Astrocyte of the spinal cord (primary cell): ENCODE measurements around the gene OSBPL1A.

Experiments used
- DNase-seq: peaks from one replicate; pipeline ENCODE4 v3.0.0; 2011; ENCODE audit warnings: low read depth, low spot score
- H3K4me3 ChIP-seq: 2 replicates; pipeline ENCODE4 v1.5.1; 2011; ENCODE audit warnings: low read depth, mild to moderate bottlenecking, low read length, moderate library complexity
- in situ Hi-C: cut with HindIII; loops from 2 replicates; pipeline ENCODE4 v1.10.0; 2017; ENCODE audit warnings: low sequenced_read_pairs
- TF ChIP-seq, protein P1 (sequence below): IDR thresholded peaks from 2 replicates; pipeline ENCODE4 v1.5.1; 2012; ENCODE audit warnings: low read depth, mild to moderate bottlenecking, low read length, inconsistent platforms

Gene OSBPL1A

DNA sequence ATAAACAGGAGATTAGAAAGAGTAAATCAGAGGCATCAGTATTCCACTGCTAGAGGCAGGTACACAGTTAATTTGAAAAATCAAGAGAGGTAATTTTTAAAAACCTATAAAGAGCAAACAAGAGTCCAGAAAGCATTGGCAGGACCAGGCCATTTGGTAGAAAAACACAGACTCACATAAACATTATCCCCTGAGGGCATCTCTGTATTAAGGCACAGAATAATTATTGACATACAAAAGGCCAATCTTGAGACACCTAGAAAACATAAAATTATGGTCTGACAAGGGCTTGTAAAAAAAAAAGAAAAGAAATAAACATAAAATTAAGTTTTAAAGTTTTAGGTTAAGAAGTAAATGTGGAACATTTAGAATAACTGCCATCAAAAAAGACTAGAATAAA is 120.6 kb downstream of the OSBPL1A start:
- in situ Hi-C loops, result no loop called here
- DNase-seq, result no peak

GRCh38 chr18:24274837-24275236 is 122.8 kb downstream of the OSBPL1A start:
- DNase-seq, result no peak
- TF ChIP-seq, protein P1, sequence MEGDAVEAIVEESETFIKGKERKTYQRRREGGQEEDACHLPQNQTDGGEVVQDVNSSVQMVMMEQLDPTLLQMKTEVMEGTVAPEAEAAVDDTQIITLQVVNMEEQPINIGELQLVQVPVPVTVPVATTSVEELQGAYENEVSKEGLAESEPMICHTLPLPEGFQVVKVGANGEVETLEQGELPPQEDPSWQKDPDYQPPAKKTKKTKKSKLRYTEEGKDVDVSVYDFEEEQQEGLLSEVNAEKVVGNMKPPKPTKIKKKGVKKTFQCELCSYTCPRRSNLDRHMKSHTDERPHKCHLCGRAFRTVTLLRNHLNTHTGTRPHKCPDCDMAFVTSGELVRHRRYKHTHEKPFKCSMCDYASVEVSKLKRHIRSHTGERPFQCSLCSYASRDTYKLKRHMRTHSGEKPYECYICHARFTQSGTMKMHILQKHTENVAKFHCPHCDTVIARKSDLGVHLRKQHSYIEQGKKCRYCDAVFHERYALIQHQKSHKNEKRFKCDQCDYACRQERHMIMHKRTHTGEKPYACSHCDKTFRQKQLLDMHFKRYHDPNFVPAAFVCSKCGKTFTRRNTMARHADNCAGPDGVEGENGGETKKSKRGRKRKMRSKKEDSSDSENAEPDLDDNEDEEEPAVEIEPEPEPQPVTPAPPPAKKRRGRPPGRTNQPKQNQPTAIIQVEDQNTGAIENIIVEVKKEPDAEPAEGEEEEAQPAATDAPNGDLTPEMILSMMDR, result no peak
- no peak overlapping the region for H3K4me3 ChIP-seq
- in situ Hi-C loops, result no loop called here

More for the DNA sequence above, 120.6 kb downstream of the OSBPL1A start:
- TF ChIP-seq, protein P1, result no peak
- H3K4me3 ChIP-seq, result no peak overlapping the region

DNA sequence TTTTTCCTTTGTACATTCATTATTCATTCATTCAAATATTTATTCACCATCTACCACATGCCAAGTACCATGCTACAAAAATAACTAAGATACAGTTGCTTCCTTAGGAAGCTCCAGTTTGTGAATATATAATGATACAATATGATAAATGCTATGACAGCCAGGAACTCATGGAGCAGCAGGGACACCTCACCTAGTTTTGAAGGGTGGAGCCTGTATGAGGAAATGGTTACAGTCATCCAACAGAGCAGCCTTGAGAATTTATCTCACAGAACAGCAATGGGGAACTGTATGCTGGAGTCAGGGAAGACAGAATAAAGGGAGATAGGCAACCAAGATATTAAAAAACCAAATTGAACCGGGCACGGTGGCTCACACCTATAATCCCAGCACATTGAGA is 124.0 kb downstream of the OSBPL1A start:
- no peak overlapping the region for H3K4me3 ChIP-seq

DNA sequence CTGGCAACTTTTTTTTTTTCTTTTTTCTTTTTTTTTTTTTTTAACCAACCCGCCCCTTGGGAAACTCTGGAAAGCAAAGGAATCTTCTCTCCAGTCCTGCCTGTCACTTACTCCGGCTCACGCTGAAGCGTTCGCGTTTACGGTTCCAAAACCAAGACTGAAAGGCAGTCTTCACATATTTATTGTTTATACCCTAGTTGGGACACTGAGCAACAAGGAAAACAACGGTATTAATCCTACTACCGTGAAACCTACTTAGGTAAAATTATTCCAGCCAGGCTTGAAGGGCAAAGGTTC is 125.4 kb downstream of the OSBPL1A start:
- TF ChIP-seq, protein P1, result no peak
- in situ Hi-C loops, result no loop called here
- DNase-seq, result no peak
- H3K4me3 ChIP-seq, result peak overlapping the region; percentile 72

More for the DNA sequence above, 124.0 kb downstream of the OSBPL1A start:
- TF ChIP-seq, protein P1, result no peak
- in situ Hi-C loops, result no loop called here
- no peak for DNase-seq

DNA sequence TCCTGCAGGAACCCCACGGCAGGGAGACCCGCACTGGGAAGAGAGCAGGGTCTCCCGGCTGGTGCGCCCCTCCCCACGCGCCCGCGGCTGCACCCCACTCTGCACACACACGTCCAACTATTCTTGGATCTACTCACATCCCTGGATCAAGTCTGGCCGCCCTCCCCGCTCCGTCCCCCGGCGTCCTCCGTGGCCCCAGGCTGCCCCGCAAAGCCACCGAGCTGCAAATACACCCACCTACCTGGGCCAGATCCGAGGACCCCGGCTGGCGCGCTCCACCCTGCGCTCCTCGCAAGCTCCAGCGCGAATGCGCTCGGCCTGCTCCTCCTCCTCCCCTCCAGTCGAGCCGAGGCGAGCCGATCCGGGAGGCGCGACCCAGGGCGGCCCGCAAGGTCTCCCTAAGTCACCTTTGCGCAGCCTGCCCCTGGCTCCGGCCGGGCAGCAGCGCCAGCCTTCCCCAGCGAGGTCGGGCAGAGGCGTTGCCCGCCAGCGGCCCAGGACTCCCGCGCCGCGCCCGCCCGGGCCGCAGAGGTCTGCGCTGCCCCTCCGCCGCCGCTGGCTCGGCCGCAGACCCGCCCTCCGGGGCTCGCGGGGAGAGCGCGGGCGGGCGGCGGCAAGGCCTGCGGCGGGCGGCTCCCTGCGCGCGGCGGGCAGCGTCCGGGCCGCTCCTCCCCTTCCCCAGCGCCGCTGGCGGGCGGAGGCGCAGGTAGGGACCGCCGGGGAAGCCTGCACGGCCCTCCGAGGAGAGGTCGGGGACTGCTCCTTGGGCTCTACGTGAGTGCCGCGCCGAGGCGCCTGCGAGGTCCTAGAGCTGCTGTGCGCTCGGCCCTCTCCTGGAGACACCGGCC is 126.0 kb downstream of the OSBPL1A start:
- peak; percentile 83 for DNase-seq
- peak overlapping the region; percentile 72 for H3K4me3 ChIP-seq
- TF ChIP-seq, protein P1, result peak; percentile 37
- in situ Hi-C loops, result no loop called here

DNA sequence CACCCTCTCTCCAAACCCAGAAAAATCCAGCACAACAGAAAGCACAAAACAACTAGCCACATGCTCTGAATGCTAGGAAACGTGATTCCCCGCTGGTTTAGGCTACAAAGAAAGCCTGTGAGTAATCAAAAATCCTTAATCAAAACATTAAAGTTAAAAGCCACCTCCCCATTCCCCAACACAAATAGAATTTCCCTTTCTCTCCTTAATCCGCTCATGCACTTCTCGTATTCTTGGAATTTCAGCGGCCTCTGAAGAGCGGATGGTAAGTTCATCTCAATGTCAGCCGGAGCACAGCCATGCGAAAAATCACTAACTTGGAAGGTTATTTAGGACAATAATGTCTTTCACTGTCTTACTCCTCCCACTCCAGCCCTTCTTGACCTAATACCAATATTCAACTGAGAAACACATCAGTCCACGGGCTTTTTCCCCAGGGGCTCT is 126.7 kb downstream of the OSBPL1A start:
- in situ Hi-C loops, result no loop called here
- TF ChIP-seq, protein P1, result no peak
- H3K4me3 ChIP-seq, result peak overlapping the region; percentile 72
- peak; percentile 60 for DNase-seq
